HG03066 (cell line): ENCODE data around the gene DMD.
"Not testable (repeated sequence)": the region's sequence is repeated elsewhere in the genome, so short reads cannot be mapped to it uniquely, and the experiment has no call there.

Source experiments
- ATAC-seq: cut with Tn5 transposase; IDR thresholded peaks from one replicate; pipeline ENCODE4 v1.9.1; 2021; ENCODE audit warnings: low read depth; ENCODE audit not compliant: unreplicated experiment

The DMD gene

GRCh38 chrX:33160273-33160672 lies 51.1 kb downstream of the DMD start:
- no peak for ATAC-seq

DNA sequence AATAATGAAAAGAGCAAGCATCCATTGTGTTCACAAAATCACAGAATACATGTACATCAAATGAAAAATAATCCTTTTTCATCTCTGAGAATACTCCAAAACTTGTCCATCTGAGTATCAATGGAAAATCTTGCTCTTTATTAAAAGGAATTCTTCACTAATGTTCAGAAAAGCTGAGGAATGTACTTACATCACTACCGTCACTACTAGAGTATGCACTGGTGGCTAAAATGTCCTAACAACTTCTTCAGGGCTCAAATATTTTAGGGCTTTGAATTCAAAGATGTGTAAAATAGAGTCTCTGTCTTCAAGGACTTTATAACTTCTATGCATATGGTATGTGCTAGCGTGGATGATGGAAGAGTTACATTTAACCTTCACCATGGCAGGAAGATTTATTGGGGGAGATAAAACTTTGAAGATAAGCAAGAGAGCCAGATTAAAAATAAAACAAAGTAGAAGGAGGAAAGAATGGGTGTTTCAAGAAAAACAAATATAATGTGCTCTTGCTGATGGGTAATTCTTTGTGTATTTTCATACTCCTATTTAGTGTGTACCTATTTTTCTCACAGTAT lies 55.1 kb downstream of the DMD start:
- no peak for ATAC-seq

- ATAC-seq, result no peak
Measured at GRCh38 chrX:33149580-33149979, 61.8 kb downstream of the DMD start.

DNA sequence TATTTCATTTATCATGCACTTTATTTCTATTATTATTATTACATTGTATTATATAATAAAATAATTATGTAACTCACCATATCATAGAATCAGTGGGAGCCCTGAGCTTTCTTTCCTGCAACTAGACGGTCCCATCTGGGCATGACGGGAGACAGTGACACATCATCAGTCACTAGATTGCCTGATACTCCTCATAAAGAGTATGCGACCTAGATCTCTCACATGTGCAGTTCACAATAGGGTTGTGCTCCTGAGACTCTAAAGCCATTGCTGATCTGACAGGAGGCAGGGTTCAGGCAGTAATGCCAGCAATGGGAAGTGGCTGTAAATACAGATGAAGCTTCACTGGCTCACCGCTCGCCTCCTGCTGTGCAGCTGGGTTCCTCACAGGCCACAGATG lies 62.3 kb downstream of the DMD start:
- ATAC-seq, result no peak

GRCh38 chrX:33142331-33142730 lies 69.0 kb downstream of the DMD start:
- ATAC-seq, result no peak

GRCh38 chrX:33138677-33139249 lies 72.6 kb downstream of the DMD start:
- ATAC-seq, result no peak

DNA sequence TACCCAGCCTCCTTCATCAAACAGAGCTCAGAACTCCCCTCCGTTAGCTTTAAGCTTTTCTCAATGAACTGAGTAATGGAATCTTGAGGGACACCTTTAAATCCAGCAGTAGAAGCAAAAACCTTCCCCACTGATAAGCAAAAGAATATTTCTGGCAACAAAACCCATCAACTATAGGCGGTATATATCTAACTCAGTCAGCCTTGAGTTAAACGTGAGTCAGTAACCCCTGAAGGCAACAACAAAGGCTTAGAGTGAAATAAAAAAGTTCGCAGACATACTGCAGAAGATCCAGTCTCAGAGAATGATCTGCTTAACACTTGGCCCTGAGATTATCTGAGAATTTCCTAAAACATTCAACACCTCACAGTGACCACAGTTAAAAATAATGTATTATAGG lies 77.2 kb downstream of the DMD start:
- ATAC-seq, result no peak

GRCh38 chrX:33133320-33133719 lies 78.0 kb downstream of the DMD start:
- no peak for ATAC-seq

DNA sequence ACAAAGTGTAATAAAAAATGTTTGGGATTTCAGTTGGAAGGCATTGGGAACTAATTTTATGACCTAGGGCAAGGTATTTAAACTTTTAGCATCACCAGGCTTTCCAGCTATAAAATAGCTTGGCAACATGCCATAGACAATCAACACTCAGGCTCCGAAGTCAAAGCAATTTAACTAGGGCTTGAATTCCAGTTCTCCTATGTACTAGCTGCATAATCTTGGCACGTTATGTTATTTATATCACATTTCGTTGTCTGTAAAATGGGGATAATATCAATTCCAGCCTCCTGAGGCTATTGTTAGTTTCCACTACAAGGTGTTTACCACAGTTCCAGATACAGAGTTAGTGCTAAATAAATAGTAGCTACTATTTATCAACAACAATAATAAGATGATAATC lies 78.8 kb downstream of the DMD start:
- ATAC-seq, result no peak

DNA sequence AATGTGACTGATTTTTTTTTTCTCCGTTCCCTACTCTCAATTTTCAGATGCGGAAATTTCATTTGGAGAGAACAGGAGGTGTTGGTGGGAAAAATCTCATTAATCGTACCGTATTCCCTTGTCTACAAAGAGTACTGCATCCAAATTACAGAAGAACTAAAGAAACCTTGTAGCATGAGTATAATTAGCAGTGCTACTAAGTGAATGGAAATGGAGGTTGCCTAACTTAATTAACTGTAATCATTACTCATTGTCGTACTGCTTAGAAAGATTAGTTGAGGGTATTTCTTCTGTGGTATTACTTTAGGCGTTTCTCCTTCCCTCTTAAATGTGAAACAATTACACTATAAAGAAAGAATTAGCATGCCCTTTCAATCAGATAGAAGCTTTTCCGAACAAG lies 81.7 kb downstream of the DMD start:
- no peak for ATAC-seq

- no peak for ATAC-seq
Measured at GRCh38 chrX:33128048-33128805, 83.1 kb downstream of the DMD start.

DNA sequence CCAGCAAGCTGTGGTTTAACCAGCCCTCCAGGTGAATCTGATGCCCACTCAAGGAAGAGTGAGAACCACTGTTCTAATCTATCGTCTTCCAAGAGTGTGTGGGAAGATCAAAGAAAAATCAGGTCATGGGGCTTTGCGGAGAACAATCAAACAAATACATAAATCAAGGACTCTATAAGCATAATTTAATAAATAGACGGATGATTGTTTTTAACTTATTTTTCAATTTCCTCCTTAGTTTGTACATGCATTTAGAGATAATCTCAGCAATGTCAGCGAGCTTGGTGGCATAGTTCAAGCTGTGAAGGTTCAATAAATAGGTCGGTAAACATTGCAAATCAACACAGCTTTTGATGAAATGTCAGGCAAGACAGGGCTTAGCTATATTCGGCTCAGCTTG lies 84.9 kb downstream of the DMD start:
- ATAC-seq, result no peak

GRCh38 chrX:33109858-33110257 lies 101.5 kb downstream of the DMD start:
- no peak for ATAC-seq

DNA sequence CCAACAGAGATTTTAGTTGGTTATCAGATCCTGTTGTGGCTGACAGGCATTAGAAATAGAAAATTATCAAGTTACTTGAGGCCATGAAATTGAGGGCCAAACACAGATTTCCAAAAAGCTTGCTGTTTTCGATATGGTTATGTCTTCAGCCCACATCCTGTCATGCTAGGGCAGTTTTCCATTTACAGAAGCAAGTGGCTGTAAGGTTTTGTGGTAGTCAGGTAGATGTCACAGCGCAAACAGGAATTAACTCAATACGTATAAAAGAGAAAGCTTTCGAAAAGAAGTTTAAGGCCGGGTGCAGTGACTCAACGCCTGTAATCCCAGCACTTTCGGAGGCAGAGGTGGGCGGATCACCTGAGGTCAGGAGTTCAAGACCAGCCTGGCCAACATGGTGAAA lies 104.6 kb downstream of the DMD start:
- ATAC-seq, result no peak

GRCh38 chrX:33095079-33095478 lies 116.3 kb downstream of the DMD start:
- ATAC-seq, result no peak

DNA sequence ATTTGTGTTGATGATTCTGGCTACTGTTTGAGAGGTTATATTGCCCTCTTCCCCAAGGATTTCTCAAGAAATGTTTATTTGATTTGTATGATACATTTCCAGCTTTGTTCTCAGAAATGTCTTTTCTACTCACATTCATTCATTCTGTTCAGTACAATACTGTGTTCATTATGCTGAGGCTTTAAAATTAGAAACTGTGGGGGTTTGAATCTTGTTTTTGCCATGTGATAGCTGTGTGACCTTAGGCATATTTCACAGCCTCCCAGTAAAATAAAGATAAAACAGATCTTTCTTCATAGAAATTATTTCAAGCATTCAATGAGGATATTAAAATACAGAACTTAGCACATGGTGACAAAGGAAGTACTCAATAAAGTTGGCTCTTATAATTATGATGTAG lies 123.9 kb downstream of the DMD start:
- no peak for ATAC-seq

DNA sequence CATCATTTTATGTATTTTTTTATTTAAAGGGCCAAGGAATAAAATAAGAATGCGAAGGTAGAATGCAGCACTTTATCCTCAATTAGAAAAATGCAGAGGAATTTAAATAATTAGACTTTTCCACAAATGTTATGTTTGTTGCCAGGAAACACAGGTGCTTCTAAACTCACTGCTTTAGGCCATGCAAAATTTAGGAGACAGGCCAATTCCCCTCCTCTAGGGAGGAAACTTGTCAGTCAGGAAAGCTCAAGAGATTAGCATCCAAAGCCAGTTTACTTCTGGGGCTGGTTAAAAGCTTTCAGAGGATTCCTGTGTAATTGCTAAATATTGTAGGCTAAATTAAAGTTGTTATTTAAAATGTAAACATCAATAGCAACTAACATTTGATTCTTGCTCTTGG lies 124.5 kb downstream of the DMD start:
- no peak for ATAC-seq

DNA sequence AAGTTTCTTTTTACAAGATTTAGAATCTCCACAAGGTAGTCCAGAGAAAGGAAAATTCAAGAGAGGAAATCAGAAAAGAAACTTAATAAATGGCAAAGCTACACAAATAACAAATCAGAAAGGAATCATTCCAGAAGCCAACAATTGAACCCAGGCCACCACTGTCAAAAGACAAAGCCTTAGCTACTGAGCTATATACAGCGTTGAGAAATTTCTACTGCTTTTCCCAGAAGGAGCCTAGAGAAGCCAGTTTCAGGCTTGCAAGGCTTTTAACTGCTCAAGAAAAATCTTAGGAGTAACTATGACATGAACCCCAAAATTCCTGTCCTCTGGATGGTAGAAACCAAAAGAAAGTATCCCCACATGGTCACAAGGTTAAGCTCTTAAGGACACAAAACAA lies 129.0 kb downstream of the DMD start:
- no peak for ATAC-seq

DNA sequence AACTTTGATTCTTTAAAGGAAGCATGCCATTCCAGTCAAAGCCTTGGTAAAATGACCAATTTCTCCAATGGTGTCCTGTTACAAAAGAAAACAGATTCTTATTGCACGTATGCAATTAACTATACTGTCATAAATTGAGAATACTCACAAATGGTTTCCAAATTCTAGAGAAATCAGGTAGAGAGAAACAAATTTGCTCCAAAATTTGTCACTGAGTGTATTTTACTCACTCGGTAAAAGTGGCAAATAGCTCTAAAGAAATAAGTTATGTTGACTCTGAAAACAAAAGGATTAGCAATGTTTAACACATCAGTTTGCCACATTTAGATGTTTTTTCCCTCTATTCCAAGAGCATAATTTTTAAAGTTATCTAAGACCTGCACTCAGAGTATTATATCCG lies 133.1 kb downstream of the DMD start:
- no peak for ATAC-seq

DNA sequence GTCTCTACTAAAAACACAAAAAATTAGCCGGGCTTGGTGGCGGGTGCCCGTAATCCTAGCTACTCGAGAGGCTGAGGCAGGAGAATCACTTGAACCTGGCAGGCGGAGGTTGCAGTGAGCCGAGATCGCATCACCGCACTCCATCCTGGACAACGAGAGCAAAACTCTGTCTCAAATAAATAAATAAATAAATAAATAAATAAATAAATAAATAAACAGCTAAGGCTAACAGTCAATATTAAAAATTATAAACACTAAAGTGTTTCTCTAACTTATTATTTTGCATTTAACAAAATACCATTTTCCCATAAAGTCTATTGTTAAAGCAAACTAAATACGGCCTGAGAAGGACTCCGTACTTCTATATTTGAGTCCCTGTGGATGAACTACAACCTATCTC lies 137.7 kb downstream of the DMD start:
- ATAC-seq, result not testable (repeated sequence)

DNA sequence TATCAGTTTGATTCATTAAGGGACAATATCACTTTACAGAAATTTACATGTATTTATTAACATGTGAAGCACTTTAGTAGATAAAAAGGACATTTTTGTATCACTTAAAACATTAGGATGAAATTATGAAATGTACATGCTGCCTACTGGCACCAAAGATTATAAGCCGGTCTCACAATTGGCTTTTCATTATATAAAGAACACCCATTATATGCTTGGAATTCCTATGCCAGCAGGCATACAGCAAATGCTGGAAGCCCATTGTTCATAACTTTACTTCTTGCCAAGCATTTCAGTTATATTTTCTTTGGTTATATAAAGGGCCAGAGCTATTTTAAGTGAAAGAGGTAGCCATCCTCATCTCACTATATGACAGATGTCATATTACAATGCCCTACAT lies 145.9 kb downstream of the DMD start:
- ATAC-seq, result no peak

DNA sequence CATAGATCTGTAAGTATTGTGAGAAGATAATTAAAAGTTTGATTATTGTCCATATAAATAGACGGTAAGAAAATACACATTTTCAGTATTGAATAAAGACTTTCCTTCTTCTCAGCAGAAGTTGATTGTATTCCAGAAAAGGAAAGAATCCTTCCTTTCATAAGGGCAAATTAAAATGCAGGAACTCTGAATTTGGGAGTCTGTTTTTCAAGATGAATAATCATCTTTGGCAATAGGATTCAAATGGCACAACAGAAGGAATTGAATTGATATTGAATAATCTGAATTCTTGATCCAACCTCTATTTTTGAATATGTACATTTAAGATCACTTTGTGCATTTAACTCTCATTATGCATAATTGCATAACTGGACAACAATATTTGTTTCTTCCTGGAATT lies 149.3 kb downstream of the DMD start:
- no peak for ATAC-seq
